Lung (tissue), 12 donors: ENCODE measurements around the gene HCN2. TPM values are rescaled to one million over a fixed set of nuclear protein-coding genes. Genes with fewer than 3 reads are reported as not detected.

Experiments
- ATAC-seq: fragments of 200-7000 bp; cut with Tn5 transposase; one replicate; pipeline ENCODE4 v1.9.1; 2020; ENCODE audit warnings: moderate number of reproducible peaks; ENCODE audit not compliant: insufficient read depth, low FRiP score
- DNase-seq, 3 donors: peaks; one replicate each; pipeline ENCODE4 v3.0.0-alpha.2; 2013 to 2017
- H3K27ac ChIP-seq, 2 donors: one replicate each; pipeline ENCODE4 v1.5.1; 2013; ENCODE audit warnings: mild to moderate bottlenecking in 2 of 2, moderate library complexity in 2 of 2, control low read depth in 1 of 2, inconsistent platforms in 1 of 2, low read depth in 1 of 2, low read length in 1 of 2
- H3K27me3 ChIP-seq, 3 donors: one replicate each; pipeline ENCODE4 v1.5.1; 2013; ENCODE audit warnings: low read length in 2 of 3; ENCODE audit not compliant: control insufficient read depth in 3 of 3, insufficient read depth in 3 of 3
- H3K36me3 ChIP-seq, 4 donors: one replicate each; pipeline ENCODE4 v1.5.1; 2013; ENCODE audit warnings: low read length in 4 of 4, mild to moderate bottlenecking in 1 of 4, moderate library complexity in 1 of 4; ENCODE audit not compliant: control insufficient read depth in 4 of 4, insufficient read depth in 4 of 4
- H3K4me1 ChIP-seq, 5 donors: one replicate each; pipeline ENCODE4 v1.5.1; 2013; ENCODE audit warnings: low read length in 5 of 5, mild to moderate bottlenecking in 2 of 5, moderate library complexity in 1 of 5; ENCODE audit not compliant: control insufficient read depth in 5 of 5, insufficient read depth in 5 of 5
- H3K4me3 ChIP-seq: one replicate; pipeline ENCODE4 v1.5.1; 2013; ENCODE audit warnings: mild to moderate bottlenecking, control low read depth, moderate library complexity
- H3K9ac ChIP-seq, 2 donors: one replicate each; pipeline ENCODE4 v1.5.1; 2013; ENCODE audit warnings: low read length in 2 of 2, control low read depth in 1 of 2; ENCODE audit not compliant: insufficient read depth in 1 of 2
- H3K9me3 ChIP-seq, 4 donors: one replicate each; pipeline ENCODE4 v1.5.1; 2013; ENCODE audit warnings: low read length in 3 of 4, mild to moderate bottlenecking in 1 of 4, moderate library complexity in 1 of 4; ENCODE audit not compliant: control insufficient read depth in 4 of 4, insufficient read depth in 3 of 4
- CTCF ChIP-seq: IDR thresholded peaks from 2 replicates; pipeline ENCODE4 v1.5.1; 2012; ENCODE audit warnings: mild to moderate bottlenecking; ENCODE audit errors: control extremely low read depth, extremely low read depth
- WGBS, 2 donors: extraction: QIAGEN DNeasy Blood & Tissue Kit; methylation state at CpG; one replicate each; pipeline ENCODE4 v1.1.7; 2013; 5-methylcytosine and 5-hydroxymethylcytosine counted together
- polyA plus RNA-seq, 2 donors: library from polyadenylated mRNA; stranded (reverse); fragments of 200-250 nt; gene quantifications; one replicate each; pipeline ENCODE4 v1.2.1, GENCODE V29; 2013
- total RNA-seq, 2 donors: library from RNA; depleted of rRNA in 1 of 2; stranded (reverse); fragments of >200 nt in 1 of 2; gene quantifications; one replicate each; pipeline ENCODE4 v1.2.1, GENCODE V29; 2014 to 2021
- donor health status: control.
- donor health status: control.
- donor health status: Bipolar disorder and iron deficiency.
- donor health status: healthy.
- donor health status: DM: yes; HTN: yes; CAD: no.

Gene HCN2
- total and polyA plus RNA-seq, 4 donors = 0.04 to 0.37 (median 0.16) TPM

GRCh38 chr19:571566-571974, 18.1 kb upstream of the HCN2 start:
- no peak for TF ChIP-seq CTCF
- Histone ChIP-seq H3K9ac (peak overlapping the region; percentile 77 to 85), H3K4me3 (peak overlapping the region; percentile 5), H3K27ac (peak overlapping the region; percentile 7 to 76), H3K4me1 (peaks cover 0 to 35% (median 18%) of the 10 kb centered on the region in 5 donors), H3K36me3 (peaks cover 0 to 3% (median 0%) of the 10 kb centered on the region in 4 donors), H3K27me3 (no peaks in the 10 kb centered on the region), H3K9me3 (no peaks in the 10 kb centered on the region)
- DNase-seq (peak; percentile 61 to 76 (median 65)), ATAC-seq (no peak)
- 1% methylated on average over 14 of the region's 14 CpGs for WGBS, 2 donors

GRCh38 chr19:572140-572742, 17.4 kb upstream of the HCN2 start, which contains the start of gene BSG:
Gene BSG (plus strand): TSS chr19:572596. CDS start chr19:572635, 39 bp downstream.
- peak; percentile 98 to 99 (median 99) for DNase-seq
- WGBS, 2 donors = 0 to 1% methylated on average over 67 to 79 of the region's 79 CpGs
- Histone ChIP-seq H3K4me1 (peaks cover 0 to 35% (median 18%) of the 10 kb centered on the region in 5 donors), H3K9me3 (no peaks in the 10 kb centered on the region), H3K27ac (peak within 1 kb of the TSS; percentile 95), H3K27me3 (no peaks in the 10 kb centered on the region), H3K9ac (peak within 1 kb of the TSS; percentile 85 to 90), H3K4me3 (peak within 1 kb of the TSS; percentile 92), H3K36me3 (peaks cover 0 to 5% (median 0%) of the 10 kb centered on the region in 4 donors)
- TF ChIP-seq CTCF = no peak
- ATAC-seq = peak; percentile 88

GRCh38 chr19:572743-573518, 16.8 kb upstream of the HCN2 start:
- peak overlapping the region; percentile 87 to 95 for H3K27ac ChIP-seq
- H3K4me1 ChIP-seq = peaks cover 0 to 35% (median 18%) of the 10 kb centered on the region in 5 donors
- peak overlapping the region; percentile 70 to 90 for H3K9ac ChIP-seq
- no peak for TF ChIP-seq CTCF
- ATAC-seq = no peak
- peak; percentile 54 to 65 (median 54) for DNase-seq
- no peaks in the 10 kb centered on the region for H3K27me3 ChIP-seq
- peaks cover 0 to 12% (median 0%) of the 10 kb centered on the region in 4 donors for H3K36me3 ChIP-seq
- H3K4me3 ChIP-seq = peak overlapping the region; percentile 92
- H3K9me3 ChIP-seq = no peaks in the 10 kb centered on the region
- 1% methylated on average over 37 to 55 of the region's 55 CpGs for WGBS, 2 donors
